Gastroesophageal sphincter (tissue), 3 donors: ENCODE measurements around the gene FHOD3.

Experiments
- CTCF ChIP-seq, 4 experiments: fragments of 200-600 bp in 2 of 4; fragments of 450-650 bp in 2 of 4; sonication (generic) in 1 of 4; IDR thresholded peaks; one replicate each; pipeline ENCODE4 v1.5.1; 2017 to 2019; ENCODE audit warnings: antibody characterized with exemption in 4 of 4, mild to moderate bottlenecking in 2 of 4, moderate library complexity in 2 of 4
- POLR2A ChIP-seq, 2 donors: fragments of 450-650 bp; IDR thresholded peaks; one replicate each; pipeline ENCODE4 v1.6.1; 2017; ENCODE audit warnings: antibody characterized with exemption in 2 of 2, mild to moderate bottlenecking in 2 of 2, moderate library complexity in 1 of 2
- POLR2AphosphoS5 ChIP-seq: sonication (generic); formaldehyde crosslinking; IDR thresholded peaks from one replicate; pipeline ENCODE4 v1.6.1; 2017; ENCODE audit warnings: antibody characterized with exemption

- TF ChIP-seq POLR2A (IDR thresholded peaks at IDR 0.05) (no peak), CTCF (IDR thresholded peaks at IDR 0.05) (no peak), POLR2AphosphoS5 (no peak)
These were observed 52.0 kb downstream of the FHOD3 start for GRCh38 chr18:36349552-36349951.
